WTC11 (cell line): ENCODE results near the gene NFATC2IP. TPM values are rescaled to one million over a fixed set of nuclear protein-coding genes. Genes with fewer than 3 reads are reported as not detected.
A peak's percentile ranks its signal among the peaks of the same experiment; 100 is the strongest.

Source experiments
- AFF4 ChIP-seq: sonication (generic); formaldehyde crosslinking; IDR thresholded peaks from 2 replicates; pipeline ENCODE4 v1.8.1; 2023; ENCODE audit warnings: mild to moderate bottlenecking, missing genetic modification reagents, borderline replicate concordance
- AR ChIP-seq: fragments of 250-450 bp; sonication (Bioruptor Pico); IDR thresholded peaks from 2 replicates; pipeline ENCODE4 v1.9.0; 2021; ENCODE audit warnings: mild to moderate bottlenecking
- ARID4B ChIP-seq: sonication (generic); formaldehyde crosslinking; IDR thresholded peaks from 2 replicates; pipeline ENCODE4 v1.8.0; 2023; ENCODE audit warnings: missing genetic modification reagents, mild to moderate bottlenecking, borderline replicate concordance
- ATF2 ChIP-seq: sonication (generic); formaldehyde crosslinking; IDR thresholded peaks from 2 replicates; pipeline ENCODE4 v1.8.1; 2022; ENCODE audit warnings: low read depth, missing genetic modification reagents, borderline replicate concordance
- EMX1 ChIP-seq: fragments of 250-450 bp; sonication (Bioruptor Pico); IDR thresholded peaks from 2 replicates; pipeline ENCODE4 v1.8.0; 2021; ENCODE audit warnings: mild to moderate bottlenecking
- GRHL2 ChIP-seq: fragments of 250-450 bp; sonication (Bioruptor Pico); IDR thresholded peaks from 2 replicates; pipeline ENCODE4 v1.8.0; 2022; ENCODE audit warnings: mild to moderate bottlenecking, moderate library complexity; ENCODE audit not compliant: insufficient replicate concordance, severe bottlenecking
- IRF2 ChIP-seq: sonication (generic); formaldehyde crosslinking; IDR thresholded peaks from 2 replicates; pipeline ENCODE4 v1.8.0; 2022; ENCODE audit warnings: low read depth, missing genetic modification reagents, borderline replicate concordance
- JUN ChIP-seq: sonication (generic); formaldehyde crosslinking; IDR thresholded peaks from 2 replicates; pipeline ENCODE4 v1.8.0; 2023; ENCODE audit warnings: mild to moderate bottlenecking, missing genetic modification reagents
- MAX ChIP-seq: sonication (generic); formaldehyde crosslinking; IDR thresholded peaks from 2 replicates; pipeline ENCODE4 v1.8.0; 2022; ENCODE audit warnings: mild to moderate bottlenecking, missing genetic modification reagents
- NFE2L1 ChIP-seq: sonication (generic); formaldehyde crosslinking; IDR thresholded peaks from 2 replicates; pipeline ENCODE4 v1.8.1; 2023; ENCODE audit warnings: missing genetic modification reagents
- NR3C1 ChIP-seq: sonication (generic); formaldehyde crosslinking; conservative IDR thresholded peaks from 2 replicates; pipeline ENCODE4 v1.8.1; 2023; ENCODE audit warnings: low read depth, mild to moderate bottlenecking, missing genetic modification reagents
- RORB ChIP-seq: fragments of 250-450 bp; sonication (Bioruptor Pico); IDR thresholded peaks from 2 replicates; pipeline ENCODE4 v1.9.0; 2021; ENCODE audit warnings: mild to moderate bottlenecking
- TP53 ChIP-seq: sonication (generic); formaldehyde crosslinking; IDR thresholded peaks from 2 replicates; pipeline ENCODE4 v1.8.1; 2023; ENCODE audit warnings: mild to moderate bottlenecking, missing genetic modification reagents
- ZNF263 ChIP-seq: sonication (generic); formaldehyde crosslinking; IDR thresholded peaks from 2 replicates; pipeline ENCODE4 v1.8.1; 2022; ENCODE audit warnings: low read depth, mild to moderate bottlenecking, moderate library complexity, missing genetic modification reagents
- ZNF671 ChIP-seq: fragments of 250-450 bp; sonication (Bioruptor Pico); IDR thresholded peaks from 2 replicates; pipeline ENCODE4 v1.8.0; 2021; ENCODE audit warnings: mild to moderate bottlenecking
- total RNA-seq: library from RNA; stranded (reverse); gene quantifications from 3 replicates; pipeline ENCODE4 v1.2.3, GENCODE V29; 2021
- TF ChIP-seq, protein P1 (sequence below): fragments of 250-450 bp; sonication (Bioruptor Pico); IDR thresholded peaks from 2 replicates; pipeline ENCODE4 v1.9.0; 2021; ENCODE audit warnings: mild to moderate bottlenecking, borderline replicate concordance
- TF ChIP-seq, protein P2 (sequence below): sonication (generic); formaldehyde crosslinking; IDR thresholded peaks from 2 replicates; pipeline ENCODE4 v1.8.1; 2022; ENCODE audit warnings: mild to moderate bottlenecking, moderate library complexity, missing genetic modification reagents
- TF ChIP-seq, protein P3 (sequence below): sonication (generic); formaldehyde crosslinking; IDR thresholded peaks from 2 replicates; pipeline ENCODE4 v1.8.1; 2022; ENCODE audit warnings: low read depth, mild to moderate bottlenecking, moderate library complexity, missing genetic modification reagents, borderline replicate concordance

Gene NFATC2IP
- total RNA-seq, 1 experiment from 2014 or later: 66.6 TPM

DNA sequence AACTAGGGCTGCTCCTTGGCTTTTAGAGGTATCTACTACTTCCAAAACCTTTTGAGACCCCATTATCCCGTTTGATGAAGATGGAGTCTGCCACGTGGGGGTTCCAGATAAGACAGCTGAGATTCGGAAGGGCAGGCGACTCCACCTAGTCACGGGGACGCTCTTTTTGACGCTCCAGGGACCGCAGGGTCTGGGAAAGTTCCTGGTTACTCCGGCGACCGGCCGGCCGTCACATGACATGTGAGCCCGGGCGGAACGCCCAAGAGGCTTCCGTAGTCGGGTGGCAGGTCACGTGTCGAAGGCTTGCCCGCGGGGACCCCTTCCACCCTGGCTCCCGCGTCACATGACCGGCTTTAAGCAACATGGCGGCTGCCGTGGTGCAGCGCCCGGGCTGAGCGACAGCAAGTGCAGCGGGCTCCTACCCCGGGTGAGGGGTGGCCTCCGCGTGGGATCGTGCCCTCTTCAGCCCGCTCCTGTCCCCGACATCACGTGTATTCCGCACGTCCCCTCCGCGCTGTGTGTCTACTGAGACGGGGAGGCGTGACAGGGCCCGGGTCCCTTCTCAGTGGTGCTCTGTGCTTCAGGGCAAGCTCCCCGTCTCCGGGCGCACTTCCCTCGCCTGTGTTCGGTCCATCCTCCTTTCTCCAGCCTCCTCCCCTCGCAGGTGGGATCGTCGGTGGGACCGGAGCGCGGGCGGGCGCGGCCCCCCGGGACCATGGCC is 23.9 kb downstream of the NFATC2IP start, which contains the start of gene SPNS1 (continued):
- TF ChIP-seq MAX (CRISPR knock-in tag) (peak; percentile 90), JUN (CRISPR knock-in tag) (0 out of 2 replicates have a peak, but pooled peaks have one; percentile 14), ARID4B (CRISPR knock-in tag) (peak; percentile 51; the same call in 1 of the 2 replicates), ATF2 (no peak), EMX1 (CRISPR knock-in tag) (no peak), ZNF671 (CRISPR knock-in tag) (no peak), AFF4 (CRISPR knock-in tag) (no peak), NR3C1 (CRISPR knock-in tag) (no peak), GRHL2 (CRISPR knock-in tag) (no peak), ZNF263 (no peak), TP53 (no peak), RORB (CRISPR knock-in tag) (no peak), AR (CRISPR knock-in tag) (no peak), NFE2L1 (CRISPR knock-in tag) (peak; percentile 66), IRF2 (no peak)
- TF ChIP-seq, protein P1, sequence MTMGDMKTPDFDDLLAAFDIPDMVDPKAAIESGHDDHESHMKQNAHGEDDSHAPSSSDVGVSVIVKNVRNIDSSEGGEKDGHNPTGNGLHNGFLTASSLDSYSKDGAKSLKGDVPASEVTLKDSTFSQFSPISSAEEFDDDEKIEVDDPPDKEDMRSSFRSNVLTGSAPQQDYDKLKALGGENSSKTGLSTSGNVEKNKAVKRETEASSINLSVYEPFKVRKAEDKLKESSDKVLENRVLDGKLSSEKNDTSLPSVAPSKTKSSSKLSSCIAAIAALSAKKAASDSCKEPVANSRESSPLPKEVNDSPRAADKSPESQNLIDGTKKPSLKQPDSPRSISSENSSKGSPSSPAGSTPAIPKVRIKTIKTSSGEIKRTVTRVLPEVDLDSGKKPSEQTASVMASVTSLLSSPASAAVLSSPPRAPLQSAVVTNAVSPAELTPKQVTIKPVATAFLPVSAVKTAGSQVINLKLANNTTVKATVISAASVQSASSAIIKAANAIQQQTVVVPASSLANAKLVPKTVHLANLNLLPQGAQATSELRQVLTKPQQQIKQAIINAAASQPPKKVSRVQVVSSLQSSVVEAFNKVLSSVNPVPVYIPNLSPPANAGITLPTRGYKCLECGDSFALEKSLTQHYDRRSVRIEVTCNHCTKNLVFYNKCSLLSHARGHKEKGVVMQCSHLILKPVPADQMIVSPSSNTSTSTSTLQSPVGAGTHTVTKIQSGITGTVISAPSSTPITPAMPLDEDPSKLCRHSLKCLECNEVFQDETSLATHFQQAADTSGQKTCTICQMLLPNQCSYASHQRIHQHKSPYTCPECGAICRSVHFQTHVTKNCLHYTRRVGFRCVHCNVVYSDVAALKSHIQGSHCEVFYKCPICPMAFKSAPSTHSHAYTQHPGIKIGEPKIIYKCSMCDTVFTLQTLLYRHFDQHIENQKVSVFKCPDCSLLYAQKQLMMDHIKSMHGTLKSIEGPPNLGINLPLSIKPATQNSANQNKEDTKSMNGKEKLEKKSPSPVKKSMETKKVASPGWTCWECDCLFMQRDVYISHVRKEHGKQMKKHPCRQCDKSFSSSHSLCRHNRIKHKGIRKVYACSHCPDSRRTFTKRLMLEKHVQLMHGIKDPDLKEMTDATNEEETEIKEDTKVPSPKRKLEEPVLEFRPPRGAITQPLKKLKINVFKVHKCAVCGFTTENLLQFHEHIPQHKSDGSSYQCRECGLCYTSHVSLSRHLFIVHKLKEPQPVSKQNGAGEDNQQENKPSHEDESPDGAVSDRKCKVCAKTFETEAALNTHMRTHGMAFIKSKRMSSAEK: no peak
- TF ChIP-seq, protein P2, sequence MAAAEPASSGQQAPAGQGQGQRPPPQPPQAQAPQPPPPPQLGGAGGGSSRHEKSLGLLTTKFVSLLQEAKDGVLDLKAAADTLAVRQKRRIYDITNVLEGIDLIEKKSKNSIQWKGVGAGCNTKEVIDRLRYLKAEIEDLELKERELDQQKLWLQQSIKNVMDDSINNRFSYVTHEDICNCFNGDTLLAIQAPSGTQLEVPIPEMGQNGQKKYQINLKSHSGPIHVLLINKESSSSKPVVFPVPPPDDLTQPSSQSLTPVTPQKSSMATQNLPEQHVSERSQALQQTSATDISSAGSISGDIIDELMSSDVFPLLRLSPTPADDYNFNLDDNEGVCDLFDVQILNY (CRISPR knock-in tag): peak; percentile 87; the same call in 1 of the 2 replicates
- TF ChIP-seq, protein P3, sequence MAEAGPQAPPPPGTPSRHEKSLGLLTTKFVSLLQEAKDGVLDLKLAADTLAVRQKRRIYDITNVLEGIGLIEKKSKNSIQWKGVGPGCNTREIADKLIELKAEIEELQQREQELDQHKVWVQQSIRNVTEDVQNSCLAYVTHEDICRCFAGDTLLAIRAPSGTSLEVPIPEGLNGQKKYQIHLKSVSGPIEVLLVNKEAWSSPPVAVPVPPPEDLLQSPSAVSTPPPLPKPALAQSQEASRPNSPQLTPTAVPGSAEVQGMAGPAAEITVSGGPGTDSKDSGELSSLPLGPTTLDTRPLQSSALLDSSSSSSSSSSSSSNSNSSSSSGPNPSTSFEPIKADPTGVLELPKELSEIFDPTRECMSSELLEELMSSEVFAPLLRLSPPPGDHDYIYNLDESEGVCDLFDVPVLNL (CRISPR knock-in tag): no peak; the same call in 1 of the 2 replicates
